Measurements from ENCODE around the gene COL4A6.
A peak's percentile ranks its signal among the peaks of the same experiment; 100 is the strongest.

The COL4A6 gene

DNA sequence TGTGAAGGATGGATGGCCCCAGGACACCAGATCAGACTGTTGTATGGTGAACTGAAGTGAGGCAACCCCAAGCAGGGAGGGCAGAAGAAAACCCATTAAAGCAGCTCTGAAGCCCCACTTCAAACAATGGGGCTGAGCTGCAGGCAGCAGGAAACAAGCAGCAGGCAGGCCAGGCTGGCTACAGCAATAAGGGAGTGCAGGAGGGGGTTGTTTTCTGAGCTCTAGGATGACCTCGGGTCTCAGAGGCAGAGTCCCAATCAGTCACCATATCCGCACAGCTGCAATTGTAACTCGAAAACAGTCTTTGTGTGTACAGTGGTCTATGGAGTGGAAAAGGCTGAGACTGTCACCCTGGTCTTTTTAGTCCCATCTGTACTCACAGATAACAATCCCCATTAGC lies 90.4 kb downstream of the COL4A6 start:
- DNase-seq (ENCODE audit: low read depth) = no peak
- no peak overlapping the region for H3K4me3 ChIP-seq (ENCODE audit: low read depth, low read length)

GRCh38 chrX:108344216-108344615 lies 94.0 kb downstream of the COL4A6 start:
- no peak for DNase-seq (ENCODE audit: low read depth)
- no peak overlapping the region for H3K4me3 ChIP-seq (ENCODE audit: low read depth, low read length)

GRCh38 chrX:108341947-108342346 lies 96.3 kb downstream of the COL4A6 start:
- no peak for DNase-seq (ENCODE audit: low read depth)
- H3K4me3 ChIP-seq (ENCODE audit: low read depth, low read length) = no peak overlapping the region

DNA sequence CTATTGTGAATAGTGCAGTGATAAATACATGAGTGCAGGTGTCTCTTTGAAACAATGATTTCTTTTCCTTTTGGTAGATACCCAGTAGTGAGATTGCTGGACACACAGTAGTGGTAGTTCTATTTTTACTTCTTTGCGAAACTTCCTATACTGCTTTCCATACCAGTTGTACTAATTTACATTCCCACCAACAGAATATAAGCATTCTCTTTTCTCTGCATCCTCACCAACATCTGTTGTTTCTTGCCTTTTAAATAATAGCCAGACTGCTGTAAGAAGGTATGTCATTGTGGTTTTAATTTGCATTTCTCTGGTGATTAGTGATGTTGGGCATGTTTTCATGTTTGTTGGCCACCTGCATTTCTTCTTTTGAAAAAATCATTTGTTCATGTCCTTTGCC lies 105.9 kb downstream of the COL4A6 start:
- no peak for DNase-seq (ENCODE audit: low read depth)
- no peak overlapping the region for H3K4me3 ChIP-seq (ENCODE audit: low read depth, low read length)

- DNase-seq (ENCODE audit: low read depth) = no peak
- H3K4me3 ChIP-seq (ENCODE audit: low read depth, low read length) = no peak overlapping the region
Measured at GRCh38 chrX:108331126-108331909, 106.9 kb downstream of the COL4A6 start.

- DNase-seq (ENCODE audit: low read depth) = no peak
- H3K4me3 ChIP-seq (ENCODE audit: low read depth, low read length) = no peak overlapping the region
Measured at GRCh38 chrX:108323751-108324150, 114.5 kb downstream of the COL4A6 start.

DNA sequence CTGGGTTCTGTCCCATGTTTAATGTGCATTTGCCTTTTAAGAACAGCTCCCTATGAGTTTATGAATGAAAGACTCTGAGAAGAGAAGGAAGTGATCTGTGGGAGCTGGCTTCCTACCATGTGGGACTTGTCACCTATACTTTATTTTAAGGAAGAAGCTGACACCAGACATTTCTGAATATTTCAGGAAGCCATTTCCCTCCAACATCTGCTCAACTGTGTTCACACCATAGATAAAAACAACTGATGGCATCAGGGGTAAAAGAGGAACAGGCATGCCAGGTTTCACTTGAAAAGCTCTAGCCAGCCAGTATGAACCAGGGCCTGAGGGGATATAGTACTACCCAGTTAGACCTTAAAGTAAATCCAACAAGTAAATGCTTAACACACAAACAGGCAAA lies 116.0 kb downstream of the COL4A6 start:
- no peak for DNase-seq (ENCODE audit: low read depth)
- H3K4me3 ChIP-seq (ENCODE audit: low read depth, low read length) = no peak overlapping the region

GRCh38 chrX:108316456-108316855 lies 121.8 kb downstream of the COL4A6 start:
- H3K4me3 ChIP-seq (ENCODE audit: low read depth, low read length) = no peak overlapping the region

GRCh38 chrX:108313669-108314068 lies 124.6 kb downstream of the COL4A6 start:
- no peak for DNase-seq (ENCODE audit: low read depth)

More at GRCh38 chrX:108316456-108316855, 121.8 kb downstream of the COL4A6 start:
- no peak for DNase-seq (ENCODE audit: low read depth)

GRCh38 chrX:108312957-108313356 lies 125.3 kb downstream of the COL4A6 start:
- no peak for DNase-seq (ENCODE audit: low read depth)
- no peak overlapping the region for H3K4me3 ChIP-seq (ENCODE audit: low read depth, low read length)

More at GRCh38 chrX:108313669-108314068, 124.6 kb downstream of the COL4A6 start:
- H3K4me3 ChIP-seq (ENCODE audit: low read depth, low read length) = no peak overlapping the region

DNA sequence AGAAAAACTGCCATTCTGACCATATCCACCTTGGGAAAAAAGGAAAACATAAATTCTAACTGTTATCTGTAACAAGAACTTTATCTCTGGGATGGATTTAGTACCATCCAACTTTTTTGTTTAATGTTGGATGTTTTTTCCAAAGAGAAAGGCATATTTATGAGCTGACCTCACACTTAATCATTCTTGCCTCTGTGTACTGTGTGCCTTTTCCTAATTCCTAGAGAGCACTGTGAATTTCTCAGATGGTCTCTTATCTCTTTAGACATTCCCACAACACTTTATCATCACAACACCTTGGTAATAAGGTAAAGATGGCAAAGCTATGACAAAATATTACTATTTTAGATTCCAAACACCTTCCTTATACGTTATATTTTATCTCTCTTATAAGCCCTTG lies 126.2 kb downstream of the COL4A6 start:
- H3K4me3 ChIP-seq (ENCODE audit: low read depth, low read length) = no peak overlapping the region
- no peak for DNase-seq (ENCODE audit: low read depth)

DNA sequence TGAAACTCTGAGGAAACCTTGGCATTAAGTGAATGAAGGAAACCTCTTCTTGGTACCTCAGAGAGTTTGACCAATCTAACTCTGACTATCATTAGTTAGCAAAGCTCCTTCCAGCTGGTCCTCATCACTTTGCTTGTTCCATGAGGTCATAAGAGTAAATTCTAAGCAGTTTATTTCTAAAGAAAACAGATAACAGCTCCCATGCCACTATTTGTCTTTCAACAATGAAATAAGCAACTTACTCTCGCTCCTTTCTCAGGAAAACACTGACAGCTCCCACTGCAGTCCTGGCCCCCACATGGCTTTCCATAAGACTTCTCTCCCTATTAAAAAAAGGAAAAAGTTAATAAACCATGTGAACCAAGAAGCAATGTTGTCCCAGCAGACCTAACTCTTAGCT lies 127.7 kb downstream of the COL4A6 start:
- DNase-seq (ENCODE audit: low read depth) = no peak
- no peak overlapping the region for H3K4me3 ChIP-seq (ENCODE audit: low read depth, low read length)

- DNase-seq (ENCODE audit: low read depth) = no peak
- H3K4me3 ChIP-seq (ENCODE audit: low read depth, low read length) = no peak overlapping the region
Measured at GRCh38 chrX:108309144-108309543, 129.1 kb downstream of the COL4A6 start.

- no peak for DNase-seq (ENCODE audit: low read depth)
- no peak overlapping the region for H3K4me3 ChIP-seq (ENCODE audit: low read depth, low read length)
Measured at GRCh38 chrX:108307132-108308085, 130.8 kb downstream of the COL4A6 start.

DNA sequence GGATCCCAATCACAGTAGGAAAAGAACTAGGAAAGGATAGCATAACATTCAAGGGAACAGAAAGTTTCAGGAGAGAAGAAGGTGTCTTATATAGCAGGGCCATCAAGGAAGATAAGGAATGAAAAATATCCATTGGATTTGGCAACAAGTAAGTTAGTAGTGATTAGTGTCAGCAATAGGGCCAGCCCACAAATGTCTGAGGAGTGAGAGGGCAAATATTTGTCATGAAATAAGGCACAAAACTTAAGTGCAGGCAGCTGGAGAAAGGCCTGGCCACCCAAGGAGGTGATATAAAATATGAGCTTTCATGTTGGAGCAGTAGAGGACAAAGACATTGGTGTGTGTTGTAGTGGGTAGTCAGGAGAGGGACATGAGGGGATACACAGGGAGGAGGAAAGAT lies 132.1 kb downstream of the COL4A6 start:
- H3K4me3 ChIP-seq (ENCODE audit: low read depth, low read length) = no peak overlapping the region
- no peak for DNase-seq (ENCODE audit: low read depth)

DNA sequence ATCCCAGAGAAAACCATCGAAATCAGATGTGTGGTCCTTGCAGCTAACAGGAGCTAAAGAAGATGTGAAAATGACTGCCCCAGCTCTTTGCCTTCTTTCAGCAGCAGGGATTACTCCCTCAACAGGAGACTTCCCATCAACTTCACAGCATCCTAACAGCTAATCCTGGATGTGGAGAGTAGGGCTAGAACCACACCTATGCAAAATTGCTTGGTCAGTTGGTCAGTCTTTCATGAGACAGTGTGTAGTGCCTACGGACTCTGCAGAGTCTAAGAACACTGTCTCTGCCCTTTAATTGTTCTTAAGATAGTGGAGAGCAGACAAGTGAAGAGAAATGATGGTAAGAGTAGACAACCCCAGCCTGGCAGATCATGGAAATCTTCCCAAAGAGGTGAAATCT lies 133.5 kb downstream of the COL4A6 start:
- no peak overlapping the region for H3K4me3 ChIP-seq (ENCODE audit: low read depth, low read length)
- no peak for DNase-seq (ENCODE audit: low read depth)

GRCh38 chrX:108304210-108304609 lies 134.0 kb downstream of the COL4A6 start:
- no peak for DNase-seq (ENCODE audit: low read depth)
- no peak overlapping the region for H3K4me3 ChIP-seq (ENCODE audit: low read depth, low read length)

- DNase-seq (ENCODE audit: low read depth) = no peak
- H3K4me3 ChIP-seq (ENCODE audit: low read depth, low read length) = no peak overlapping the region
Measured at GRCh38 chrX:108303682-108304081, 134.5 kb downstream of the COL4A6 start.

DNA sequence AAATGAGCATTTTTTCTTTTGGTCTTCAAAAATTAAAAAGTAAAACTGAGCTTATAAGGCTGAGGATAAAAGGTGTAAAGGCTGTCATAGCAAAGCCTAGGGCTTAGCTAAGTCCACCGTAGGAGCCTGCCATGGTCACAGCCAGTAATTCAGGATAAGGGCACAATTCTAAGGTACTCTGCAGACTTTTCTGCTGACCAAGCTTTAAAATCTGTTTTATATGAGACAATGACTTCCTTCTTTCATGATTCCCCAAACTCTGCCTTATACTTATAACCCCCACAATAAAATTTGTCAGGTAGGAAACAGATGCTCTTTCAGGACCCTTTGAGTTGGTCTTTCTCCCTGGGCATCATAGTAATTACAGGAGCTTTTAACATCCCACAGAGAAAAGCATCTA lies 138.5 kb downstream of the COL4A6 start:
- no peak overlapping the region for H3K4me3 ChIP-seq (ENCODE audit: low read depth, low read length)
- DNase-seq (ENCODE audit: low read depth) = no peak

DNA sequence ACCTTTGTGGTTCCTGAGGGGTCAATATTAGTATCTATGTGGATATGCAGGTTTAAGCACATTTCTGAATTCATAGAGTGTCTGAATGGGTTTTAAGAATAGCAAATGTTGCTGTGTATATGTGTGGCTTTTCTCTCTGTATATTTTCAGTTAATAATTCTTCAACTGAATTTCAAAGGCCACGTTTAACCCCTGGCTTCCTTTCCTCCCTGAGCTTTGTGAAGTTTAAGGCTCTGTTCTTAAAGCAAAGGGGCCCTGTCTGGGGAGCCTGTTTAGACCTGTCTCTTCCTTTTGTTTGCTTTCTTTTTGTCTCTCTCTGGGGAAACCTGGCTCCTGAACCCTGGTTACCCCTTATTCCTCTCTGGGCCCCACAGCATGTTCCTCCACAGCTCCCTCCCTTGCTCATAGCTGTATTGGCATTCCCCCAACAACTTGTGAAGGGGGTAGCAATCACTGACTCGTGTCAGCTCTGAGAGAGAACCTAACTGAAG lies 139.1 kb downstream of the COL4A6 start:
- DNase-seq (ENCODE audit: low read depth) = peak; percentile 49
- H3K4me3 ChIP-seq (ENCODE audit: low read depth, low read length) = no peak overlapping the region

Data from skeletal muscle cell (primary cell).